Stimulated activated CD8-positive, alpha-beta memory T cell treated with anti-CD3 and anti-CD28 coated beads, Interleukin-4, amount 100 ng/mL, for 48 hours (primary cell): Measurements from ENCODE around the gene AFF3.

Experiments used
- DNase-seq: peaks from one replicate; pipeline ENCODE4 v3.0.0-alpha.2; 2020

The AFF3 gene

GRCh38 chr2:99878581-99879350, 263.6 kb downstream of the AFF3 start:
- no peak for DNase-seq

- no peak for DNase-seq
Measured at GRCh38 chr2:99877963-99878362, 264.4 kb downstream of the AFF3 start.

GRCh38 chr2:99876956-99877355, 265.4 kb downstream of the AFF3 start:
- no peak for DNase-seq

DNA sequence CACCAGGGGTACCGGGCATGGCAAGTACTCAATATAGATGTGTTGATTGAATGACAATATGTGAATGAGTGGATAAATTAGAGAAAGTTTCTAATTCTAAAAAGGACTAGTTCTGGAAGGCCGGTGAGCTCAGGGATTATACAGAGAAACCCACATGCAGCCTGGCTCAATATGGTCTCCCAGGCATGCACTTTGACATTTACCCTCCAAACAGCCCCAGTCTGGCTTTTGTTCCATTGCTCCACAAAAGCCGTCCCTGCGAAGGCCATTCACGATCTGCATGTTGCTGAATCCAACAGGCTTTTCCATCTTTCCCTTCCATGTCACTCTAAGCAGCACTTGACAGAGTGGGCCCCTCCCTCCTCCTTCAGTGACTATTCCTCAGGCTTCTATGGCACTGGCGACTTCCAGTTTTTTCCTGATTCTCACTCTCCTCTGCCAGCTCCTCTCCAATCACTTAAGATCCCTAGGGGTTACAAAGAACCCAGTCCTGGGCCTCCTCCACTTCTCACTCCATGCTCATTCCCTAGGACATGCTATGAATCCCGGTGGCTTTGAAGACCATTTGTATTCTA, 266.7 kb downstream of the AFF3 start:
- no peak for DNase-seq

DNA sequence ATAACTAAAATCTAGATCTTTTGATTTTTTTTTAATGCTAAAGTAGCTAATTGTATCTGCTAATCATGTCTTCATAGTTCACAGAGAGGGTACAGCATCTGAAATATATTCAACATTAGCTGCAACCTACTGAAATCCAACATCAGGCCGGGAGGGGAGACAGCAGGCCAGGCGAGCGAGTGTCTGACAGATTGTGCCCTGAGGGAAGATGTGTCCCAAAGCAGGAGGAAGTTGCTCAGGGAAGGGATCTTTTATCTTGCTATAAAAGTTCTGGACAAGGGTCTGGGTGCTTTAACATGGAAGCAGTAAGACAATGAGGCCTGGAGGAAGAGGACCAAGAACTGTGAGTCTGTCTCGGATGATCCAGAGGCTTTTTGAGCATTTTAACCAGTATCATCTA, 274.1 kb downstream of the AFF3 start:
- DNase-seq = no peak

DNA sequence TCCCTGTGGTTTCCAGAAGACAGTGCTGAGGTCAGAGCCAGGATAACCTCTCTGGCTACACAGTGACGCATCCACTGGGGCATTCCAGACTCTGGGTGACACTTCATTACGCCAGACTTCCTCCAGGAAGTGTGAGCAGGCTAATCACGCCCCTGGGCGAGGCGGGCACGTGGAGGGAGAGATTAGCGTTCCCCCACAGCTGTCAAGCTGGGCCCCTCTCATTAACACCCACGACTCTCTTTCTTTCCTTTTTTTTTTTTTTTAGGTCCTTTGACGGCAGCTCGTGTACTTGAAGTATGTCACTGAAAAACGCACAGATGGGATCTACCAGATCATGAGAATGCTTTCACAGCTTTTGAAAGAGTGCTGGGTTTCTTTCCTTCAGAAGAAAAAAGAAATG, 274.6 kb downstream of the AFF3 start:
- no peak for DNase-seq

DNA sequence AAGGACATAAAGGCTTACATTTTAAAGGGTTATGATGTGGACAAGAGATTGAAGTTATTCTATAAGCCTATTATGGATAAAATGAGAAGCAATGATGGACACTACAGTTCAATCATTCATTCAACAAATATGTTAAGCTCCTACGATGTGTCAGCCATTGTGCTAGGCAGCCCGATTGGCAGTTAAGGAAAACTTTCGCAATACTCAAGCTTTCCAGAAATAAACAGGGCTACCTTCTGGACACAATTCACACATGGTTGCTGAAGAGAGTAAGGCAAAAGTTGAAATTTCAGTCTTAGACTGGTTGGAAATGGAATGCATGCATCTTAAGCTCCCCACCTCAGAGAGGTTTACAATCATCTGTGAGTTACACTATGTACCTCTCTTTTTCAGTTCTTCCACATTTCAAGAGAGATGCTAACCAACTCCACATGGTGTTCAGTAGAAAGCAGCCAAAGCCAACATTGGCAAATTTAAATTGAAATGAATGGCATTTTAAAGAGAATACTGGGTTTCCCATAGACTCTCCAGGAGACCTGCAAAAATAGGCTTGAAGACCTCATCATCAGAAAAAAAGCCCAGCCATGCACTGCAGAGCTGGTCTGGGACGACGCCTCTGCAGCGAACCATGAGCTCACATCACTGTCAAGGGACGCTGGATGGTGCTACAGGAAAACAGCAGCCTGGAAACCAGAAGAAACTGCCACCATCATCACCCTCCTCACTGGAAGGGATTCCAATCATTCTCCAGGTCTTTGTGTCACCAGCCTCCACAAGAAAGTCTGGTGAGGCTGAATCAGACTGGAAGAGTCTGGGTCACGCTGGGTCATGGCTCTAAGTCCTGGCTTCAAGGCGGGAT, 276.3 kb downstream of the AFF3 start:
- DNase-seq = no peak

- DNase-seq = no peak
Measured at GRCh38 chr2:99864561-99865553, 277.5 kb downstream of the AFF3 start.

- no peak for DNase-seq
Measured at GRCh38 chr2:99863903-99864270, 278.5 kb downstream of the AFF3 start.

DNA sequence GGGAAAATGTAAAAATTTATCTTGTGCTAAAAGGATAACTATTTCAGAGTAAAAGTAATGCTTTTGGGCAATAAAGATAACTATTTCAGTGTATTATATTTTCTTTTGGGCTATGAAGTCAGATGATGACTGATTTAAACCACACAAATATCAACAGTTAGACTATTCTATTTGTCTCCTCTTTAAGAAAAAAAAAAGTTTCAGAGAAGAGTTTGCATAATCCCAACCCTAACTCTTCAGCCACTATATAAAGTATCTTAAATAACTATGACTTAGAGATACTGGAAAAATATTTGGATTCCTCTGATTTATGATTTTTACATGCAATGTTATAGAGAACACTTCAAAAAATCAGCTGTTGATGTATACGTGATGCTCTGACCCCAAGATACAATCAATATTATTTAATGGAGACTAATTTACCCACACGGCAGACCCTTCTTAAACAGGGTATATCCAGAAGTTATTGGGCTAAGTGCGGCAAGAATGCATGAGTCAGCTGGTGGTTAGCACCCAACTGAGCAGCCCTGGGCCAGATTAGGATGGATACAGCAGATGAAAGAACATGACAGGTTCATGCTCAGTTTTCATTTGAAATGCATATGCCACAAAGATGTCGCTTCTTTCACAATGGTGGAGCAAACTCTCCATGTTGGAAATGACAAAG, 279.0 kb downstream of the AFF3 start:
- DNase-seq = no peak

DNA sequence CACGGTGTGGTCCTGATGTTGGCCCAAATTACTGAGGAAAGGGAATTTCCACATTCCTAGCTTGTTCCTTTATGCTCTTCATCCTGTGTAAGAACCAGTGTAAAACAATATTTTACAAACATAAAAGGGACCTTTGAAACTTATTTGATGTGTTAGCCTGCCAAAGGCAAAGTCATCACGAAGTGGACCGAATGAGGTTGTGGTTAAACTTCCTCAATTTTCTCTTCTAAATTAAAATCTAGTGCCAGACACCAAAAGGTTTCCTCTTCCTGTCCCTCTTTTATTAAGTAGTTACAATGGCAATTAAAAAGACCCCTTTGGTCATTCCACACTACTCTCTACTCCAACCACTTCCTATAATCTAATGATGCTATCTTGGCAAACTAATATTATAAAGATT, 279.8 kb downstream of the AFF3 start:
- DNase-seq = no peak

GRCh38 chr2:99861376-99861760, 281.0 kb downstream of the AFF3 start:
- no peak for DNase-seq

DNA sequence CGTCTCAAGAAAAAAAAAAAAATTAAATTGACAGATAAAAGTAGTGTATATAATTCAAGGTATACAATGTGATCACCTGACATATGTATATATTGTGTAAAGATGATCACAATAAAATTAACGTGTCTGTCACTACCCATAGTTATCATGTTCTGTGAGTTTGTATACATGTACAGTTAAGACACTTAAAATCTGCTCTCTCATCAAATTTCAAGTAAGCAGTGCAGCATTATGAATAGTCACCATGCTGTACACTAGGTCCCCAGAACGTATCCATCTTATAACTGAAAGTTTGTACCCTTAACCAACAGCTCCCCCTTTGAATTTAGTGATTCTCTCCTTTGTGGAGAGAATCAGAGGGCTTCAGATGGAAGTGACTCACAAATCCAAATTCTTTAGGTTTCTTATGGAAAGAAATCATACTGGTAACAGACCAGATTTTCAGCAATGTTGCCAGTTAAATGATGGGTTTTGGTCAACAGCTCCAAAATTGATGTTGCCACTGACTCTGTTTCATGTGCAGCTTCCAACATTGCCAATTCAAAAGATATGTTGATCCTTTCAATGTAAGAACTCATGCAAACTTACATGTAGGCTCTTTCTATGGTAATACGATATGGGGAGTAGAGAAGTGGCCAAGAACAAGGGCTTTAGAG, 281.5 kb downstream of the AFF3 start:
- no peak for DNase-seq

DNA sequence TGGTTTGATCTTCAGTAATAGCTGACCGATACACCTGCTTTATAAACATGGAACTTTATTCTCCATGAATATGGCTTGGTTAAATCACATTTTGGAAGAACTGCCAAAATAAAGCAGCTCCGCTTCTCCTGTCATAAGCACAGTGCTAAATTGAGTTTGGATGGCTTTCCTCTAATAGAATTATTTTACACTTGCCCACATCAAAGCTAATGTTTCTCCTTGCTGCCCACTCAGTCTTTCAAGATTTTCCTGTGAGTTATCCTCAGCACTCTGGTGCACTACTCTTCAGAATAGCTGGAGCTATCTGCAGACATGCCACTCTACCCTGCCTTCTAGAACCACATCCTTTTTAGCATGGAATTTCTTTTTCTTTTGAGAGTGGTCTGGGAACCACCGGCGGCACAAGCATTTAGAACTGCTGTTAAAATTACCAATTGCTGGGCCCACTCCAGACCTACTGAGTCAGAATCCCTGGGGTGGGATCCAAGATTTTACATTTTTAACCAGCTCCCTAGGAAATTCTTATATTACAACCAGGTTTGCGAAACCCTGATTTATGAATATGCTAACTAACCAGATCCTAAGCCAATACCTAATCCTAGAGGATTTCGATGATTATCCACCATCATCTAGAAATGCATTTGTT, 283.3 kb downstream of the AFF3 start:
- no peak for DNase-seq

DNA sequence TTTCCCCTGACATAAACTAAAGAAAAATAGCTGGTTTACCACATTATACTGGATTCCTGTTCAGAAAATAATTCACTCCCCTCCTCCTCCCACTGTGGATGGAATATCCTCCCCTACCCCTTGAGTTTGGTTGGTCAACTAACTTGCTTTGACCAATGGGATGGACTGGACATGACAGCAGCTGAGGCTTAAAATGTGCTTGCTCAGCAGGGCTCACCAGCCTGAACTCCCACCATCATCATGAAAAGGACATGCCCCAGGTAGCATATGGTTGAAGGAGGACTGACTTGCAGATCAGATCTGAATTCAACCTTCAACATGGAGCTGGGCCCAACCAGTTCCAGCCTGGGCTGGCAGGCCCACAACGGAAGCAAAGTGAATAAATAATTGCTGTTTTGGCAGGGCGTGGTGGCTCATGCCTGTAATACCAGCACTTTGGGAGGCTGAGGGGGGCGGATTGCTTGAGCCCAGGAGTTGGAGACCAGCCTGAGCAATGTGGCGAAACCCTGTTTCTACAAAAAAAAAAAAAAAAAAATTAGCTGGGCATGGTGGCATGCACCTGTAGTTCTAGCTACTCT, 284.4 kb downstream of the AFF3 start:
- no peak for DNase-seq

GRCh38 chr2:99857372-99857771, 285.0 kb downstream of the AFF3 start:
- no peak for DNase-seq

GRCh38 chr2:99856119-99856518, 286.3 kb downstream of the AFF3 start:
- no peak for DNase-seq

- no peak for DNase-seq
Measured at GRCh38 chr2:99854236-99854852, 288.0 kb downstream of the AFF3 start.

GRCh38 chr2:99852956-99853355, 289.4 kb downstream of the AFF3 start:
- no peak for DNase-seq

DNA sequence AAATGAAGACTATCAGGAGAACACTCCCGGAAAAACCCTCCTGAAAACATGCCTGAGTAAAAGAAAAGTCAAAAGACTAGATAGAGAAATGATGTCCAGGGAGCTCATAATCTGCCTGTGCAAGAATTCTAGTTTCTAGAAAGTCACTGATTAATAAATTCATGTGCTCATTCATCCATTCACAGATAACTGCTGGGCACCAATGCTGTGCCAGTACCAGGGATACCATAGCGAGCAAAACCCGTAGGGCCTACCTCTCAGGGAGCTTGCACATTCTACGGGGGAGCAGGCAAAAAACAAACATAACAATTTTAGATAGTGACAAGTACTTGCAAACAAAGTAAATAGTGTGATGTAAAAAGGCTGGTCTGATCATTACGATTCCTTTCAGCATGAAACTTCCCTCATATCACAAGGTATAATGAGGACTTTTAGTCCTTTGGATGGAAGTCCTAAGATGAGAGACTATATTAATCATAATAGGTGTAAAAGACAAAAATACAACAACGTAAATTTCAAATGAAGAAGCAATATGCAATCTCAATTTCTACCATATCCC, 289.9 kb downstream of the AFF3 start:
- no peak for DNase-seq
